ENCODE results near the gene KLHL33. TPM values are rescaled to one million over a fixed set of nuclear protein-coding genes. Genes with fewer than 3 reads are reported as not detected.
"Not testable (repeated sequence)": the region's sequence is repeated elsewhere in the genome, so short reads cannot be mapped to it uniquely, and the experiment has no call there.

The KLHL33 gene
- total RNA-seq, 1 donor from 2014 or later: 0.05 TPM

DNA sequence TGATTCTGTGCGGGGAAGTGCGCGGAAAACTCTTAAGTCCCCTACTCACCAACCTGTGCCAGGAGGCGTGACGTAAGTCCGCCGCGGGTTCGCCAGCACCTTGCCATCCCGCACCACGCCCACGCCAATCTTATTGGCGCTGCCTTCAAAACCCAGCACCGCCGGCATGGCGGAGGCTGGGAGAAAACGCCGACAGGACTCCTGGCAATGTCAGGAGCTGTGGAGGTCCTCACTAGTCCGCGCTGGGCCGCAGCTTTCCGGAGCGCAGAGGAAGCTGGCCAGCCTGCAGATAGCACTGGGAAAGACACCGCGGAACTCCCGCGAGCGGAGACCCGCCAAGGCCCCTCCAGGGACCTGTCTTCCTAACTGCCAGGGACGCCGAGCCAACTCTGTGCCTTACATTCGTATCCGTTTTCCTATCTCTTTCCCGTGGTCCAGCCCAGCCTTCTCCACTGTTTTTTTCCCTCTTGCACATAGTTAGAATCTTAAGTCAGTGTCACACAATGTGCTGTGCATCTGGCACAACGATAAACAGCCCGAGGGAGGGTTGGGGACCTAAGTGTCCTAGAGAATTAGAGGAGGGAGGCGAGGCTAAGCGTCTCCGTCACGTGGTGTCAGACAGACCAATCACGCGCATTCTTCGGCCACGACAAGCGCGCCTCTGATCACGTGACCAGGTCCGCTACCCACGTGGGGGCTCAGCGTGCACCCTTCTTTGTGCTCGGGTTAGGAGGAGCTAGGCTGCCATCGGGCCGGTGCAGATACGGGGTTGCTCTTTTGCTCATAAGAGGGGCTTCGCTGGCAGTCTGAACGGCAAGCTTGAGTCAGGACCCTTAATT, 18.8 kb upstream of the KLHL33 start, which contains the start of the genes APEX1 and OSGEP:
TSS of gene APEX1 (plus strand) at position 711 of the 839 bp plus-strand sequence. CDS start 420 bp downstream, outside the sequence.
TSS of gene OSGEP (minus strand) at position 297 of the 839 bp plus-strand sequence. CDS start at position 168, 129 bp downstream.
- intact Hi-C loops (cut with micrococcal nuclease): loop anchor here (1.0 to 10.0 kb wide), 5 partner anchors 15 to 650 kb away; partner anchors contain the start of genes PARP2, PNP, TEP1 and TMEM253

DNA sequence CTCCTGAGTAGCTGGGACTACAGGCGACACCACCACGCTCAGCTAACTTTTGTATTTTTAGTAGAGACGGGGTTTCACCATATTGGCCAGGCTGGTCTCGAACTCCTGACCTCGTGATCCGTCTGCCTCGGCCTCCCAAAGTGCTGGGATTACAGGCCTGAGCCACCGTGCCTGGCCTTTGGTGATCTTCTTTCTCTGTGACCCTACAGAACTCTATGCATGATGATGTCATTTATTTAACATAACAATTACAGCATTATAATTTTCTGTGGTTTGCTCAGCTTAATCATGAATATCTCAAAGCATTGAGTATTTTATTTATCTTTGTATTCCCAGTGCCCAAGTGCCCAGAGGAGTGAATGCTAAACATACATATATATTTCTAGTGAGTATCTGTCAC, 16.9 kb upstream of the KLHL33 start:
- intact Hi-C loops (cut with micrococcal nuclease): loop anchor here (10.0 kb wide), 1 partner anchor 652 kb away; the partner anchor contains the start of gene TMEM253

DNA sequence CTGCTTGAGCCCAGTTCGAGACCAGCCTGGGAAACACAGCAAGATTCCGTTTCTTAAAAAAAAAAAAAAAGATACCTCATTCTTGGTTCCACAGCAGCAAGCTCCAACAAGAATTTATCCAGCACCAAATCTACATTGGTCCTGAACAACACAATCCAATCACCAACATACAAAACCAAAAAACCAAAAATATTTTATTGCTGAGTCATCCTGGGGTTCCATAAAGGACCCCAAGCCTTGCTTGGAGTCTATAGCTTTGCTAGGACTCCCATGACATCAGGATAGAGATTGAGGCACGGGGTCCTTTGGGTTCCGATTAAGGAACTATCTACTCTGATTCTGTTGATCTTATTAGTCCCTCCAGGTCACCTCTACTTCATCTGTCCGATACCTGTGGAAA, 10.9 kb upstream of the KLHL33 start:
- intact Hi-C loops (cut with micrococcal nuclease): no loop called here

DNA sequence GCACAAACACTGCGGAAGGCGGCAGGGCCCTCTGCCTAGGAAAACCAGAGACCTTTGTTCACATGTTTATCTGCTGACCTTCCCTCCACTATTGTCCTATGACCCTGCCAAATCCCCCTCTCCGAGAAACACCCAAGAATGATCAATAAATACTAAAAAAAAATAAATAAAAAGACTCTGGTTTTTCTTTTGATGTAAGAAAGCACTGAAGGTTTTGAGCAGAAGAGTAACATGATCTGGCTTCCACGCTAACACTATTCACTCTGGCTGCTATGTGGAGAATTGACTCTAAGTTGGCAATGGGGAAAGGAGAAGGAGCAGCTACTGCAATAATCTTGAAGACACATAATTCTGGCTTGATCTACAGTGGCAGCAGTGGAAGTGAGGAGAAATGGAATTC, 7.7 kb upstream of the KLHL33 start:
- intact Hi-C loops (cut with micrococcal nuclease): not testable (repeated sequence)

DNA sequence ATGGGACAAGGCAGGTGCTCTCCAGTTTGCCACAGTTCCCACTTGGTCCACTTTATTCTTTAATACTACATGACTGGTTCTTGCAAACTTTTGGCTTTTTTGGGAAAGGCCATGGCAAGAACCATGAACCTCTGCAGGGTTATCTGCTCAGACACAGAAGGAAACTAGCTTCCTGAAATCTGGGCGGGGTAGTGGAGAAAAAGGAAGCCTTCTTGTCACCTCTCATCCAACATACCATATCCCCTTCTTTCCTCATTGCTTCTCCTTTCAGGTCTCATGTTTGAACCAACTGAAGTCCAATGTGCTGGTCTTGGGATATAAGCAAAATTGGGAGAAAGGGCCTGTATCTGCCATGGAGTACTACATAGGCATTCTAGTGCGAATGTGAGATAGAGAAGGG, 5.5 kb upstream of the KLHL33 start:
- intact Hi-C loops (cut with micrococcal nuclease): no loop called here

DNA sequence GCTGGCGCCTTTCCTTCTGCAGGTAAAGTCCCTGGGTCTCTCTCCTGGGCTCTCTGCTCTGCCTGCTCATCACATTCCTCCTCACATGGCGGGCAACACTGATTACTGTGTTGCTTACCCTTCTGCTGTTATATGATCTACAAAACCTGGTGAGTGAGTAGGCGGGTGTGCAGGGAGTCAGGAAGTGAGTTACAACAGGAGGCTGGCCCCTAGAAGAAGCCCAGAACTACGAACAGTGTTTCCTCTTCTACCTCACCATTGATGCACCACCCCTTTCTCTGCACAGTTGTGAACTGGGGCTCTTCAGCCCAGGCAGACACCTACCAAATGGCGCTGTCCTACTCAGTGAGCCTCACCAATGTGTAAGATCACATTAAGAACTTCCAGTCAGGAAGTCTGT, 4.9 kb upstream of the KLHL33 start:
- intact Hi-C loops (cut with micrococcal nuclease): no loop called here

DNA sequence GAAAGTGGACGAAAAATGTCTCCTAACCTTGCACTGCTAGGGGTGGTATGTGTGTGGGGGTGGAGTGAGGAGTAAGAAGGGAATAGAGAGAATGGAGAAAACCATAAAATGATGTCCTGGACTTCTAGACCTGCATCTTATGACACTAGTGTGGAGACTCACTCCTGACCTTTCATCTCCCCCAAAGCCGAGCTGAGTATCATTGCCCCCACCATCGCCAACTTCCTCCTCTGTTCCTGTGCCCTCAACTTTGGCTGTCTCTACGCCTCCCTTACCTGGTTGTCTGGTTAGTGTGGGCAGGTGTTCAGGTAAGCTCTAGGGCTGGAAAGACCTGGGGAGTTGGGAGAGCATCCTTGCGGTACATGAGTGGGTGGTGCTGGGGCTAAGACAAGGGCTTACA, 4.5 kb upstream of the KLHL33 start:
- intact Hi-C loops (cut with micrococcal nuclease): no loop called here

DNA sequence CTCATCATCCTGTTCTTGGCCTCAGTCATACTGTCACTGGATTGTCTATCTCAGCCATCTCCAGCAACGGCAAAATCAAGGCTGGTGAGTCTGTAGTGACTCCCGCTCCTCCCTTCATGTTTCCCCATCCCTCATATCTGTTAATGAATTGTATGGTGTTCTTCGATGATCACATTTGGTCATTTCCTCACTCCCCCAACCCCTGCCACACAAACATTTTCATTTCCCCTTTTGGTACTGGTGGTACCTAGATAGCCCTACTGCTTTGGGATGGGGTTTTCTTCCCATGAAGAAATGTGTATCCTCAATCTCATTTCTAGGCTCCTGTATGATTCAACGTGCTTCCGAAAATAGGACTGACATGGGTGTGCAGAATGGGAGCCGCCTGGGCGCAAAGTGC, 2.7 kb upstream of the KLHL33 start:
- intact Hi-C loops (cut with micrococcal nuclease): no loop called here

DNA sequence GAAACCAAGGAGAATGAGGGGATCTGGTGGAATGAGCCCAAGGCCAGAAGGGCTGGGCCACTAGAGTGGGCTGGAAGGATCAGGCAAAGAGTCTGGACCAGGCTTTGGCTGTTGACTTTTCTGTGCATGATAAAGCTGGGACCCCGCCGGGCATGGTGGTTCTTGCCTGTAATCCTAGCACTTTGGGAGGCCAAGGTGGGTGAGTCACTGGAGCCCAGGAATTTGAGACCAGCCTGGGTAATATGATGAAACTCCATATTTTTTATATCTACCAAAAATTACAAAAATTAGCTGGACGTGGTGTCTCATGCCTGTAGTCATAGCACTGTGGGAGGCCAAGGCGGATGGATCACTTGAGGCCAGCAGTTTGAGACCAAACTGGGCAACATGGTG, 393 bp upstream of the KLHL33 start:
- intact Hi-C loops (cut with micrococcal nuclease): no loop called here

DNA sequence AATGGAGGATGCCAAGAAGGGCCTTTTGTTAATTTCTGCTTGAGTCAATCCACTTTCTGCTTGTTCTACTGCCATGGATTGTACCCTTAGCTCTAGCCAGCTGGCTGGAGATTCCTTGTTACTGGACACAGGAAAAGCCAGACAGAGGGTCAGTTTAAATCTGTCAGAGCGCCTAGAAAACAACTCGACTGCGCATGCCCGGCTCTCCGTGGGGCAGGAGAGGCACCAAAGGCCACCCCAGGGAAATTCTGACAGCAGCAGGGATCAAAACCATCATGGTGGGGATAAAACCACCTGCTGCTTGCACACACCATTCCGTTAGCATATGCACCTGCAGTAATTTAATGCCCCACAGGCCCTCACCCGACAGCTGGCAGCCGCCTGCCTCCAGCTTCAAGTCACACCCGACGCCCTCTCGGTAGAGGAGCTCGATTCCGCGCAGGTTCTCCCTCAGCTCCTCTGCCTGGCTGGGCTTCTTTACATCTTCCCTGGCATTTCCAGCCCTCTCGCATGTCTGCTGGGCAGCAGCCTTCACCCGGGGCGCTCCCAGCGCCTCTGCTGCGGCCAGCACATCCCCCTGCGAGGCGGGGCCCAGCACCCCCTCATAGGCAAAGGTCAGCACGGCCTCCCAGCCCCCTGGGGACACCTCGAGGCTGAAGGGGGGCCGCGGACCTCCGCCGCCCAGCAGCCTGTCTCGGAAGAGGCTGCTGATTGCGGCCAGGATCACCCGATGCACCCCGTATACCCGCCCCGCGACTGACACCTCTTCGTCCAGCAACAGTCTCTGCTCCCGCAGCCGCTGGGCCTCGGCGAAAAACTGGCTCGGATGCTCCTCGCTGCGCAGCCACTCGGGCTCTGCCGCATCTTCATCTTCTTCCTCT, 1.0 kb downstream of the KLHL33 start:
- intact Hi-C loops (cut with micrococcal nuclease): no loop called here

DNA sequence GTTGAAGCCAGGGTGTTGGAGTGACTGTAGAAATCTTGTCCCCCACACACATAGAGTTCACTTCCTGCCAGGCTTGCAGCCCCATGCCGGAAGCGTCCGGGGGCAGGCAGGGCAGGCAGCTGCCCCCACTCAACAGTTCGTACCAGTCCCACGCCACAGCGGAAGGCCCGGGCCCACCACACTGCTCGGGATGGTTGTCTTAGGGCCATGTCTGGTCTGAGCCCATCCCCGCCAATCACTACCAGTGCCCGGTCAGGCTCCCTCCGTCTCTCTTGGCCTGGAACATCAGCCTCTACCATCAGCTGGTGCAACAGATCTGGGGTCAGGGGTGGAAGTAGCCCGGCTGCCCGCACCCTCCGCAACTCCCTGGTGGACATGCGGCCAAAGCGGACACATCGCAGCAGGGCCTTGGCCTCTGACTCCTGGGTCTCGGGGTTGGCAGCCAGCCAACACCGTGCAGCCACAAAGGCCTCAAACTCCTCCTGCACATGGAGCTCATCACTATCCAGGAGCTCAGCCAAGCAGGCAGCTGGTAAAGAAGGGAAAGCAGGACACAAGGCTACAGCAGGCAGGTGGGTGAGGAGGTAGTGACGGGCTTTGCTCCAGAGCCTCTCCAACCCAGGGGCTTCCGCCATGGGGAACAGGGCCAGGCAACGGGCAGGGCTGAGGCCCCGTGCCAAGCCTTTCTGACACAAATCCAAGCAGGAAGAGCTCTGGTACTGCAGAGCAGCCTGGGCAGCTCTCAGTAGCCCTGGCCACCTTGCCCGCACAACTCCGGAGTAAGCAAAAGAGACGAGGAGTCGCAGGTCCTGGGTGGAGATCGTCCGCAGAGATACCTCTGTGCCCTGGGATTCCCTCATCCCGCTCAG, 5.9 kb downstream of the KLHL33 start:
- intact Hi-C loops (cut with micrococcal nuclease): no loop called here

DNA sequence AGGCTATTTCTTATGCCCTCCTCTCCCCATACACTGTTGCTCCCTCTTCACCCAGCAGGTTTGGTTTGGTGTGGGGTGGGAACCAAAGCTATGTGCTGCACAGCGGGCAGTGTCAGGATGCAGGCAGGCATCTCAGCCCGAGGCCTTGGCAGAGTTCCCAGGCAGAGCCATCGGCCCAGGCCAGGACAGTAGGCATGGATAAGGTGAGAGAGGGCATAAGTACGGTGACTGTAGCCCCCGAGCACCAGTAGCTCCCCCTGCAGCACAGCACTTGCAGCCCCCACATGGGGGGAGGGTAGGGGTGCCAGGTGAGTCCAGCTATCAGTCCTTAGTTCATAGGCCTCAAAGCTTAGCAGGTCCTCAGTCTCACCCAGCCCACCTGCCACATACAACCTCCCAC, 7.2 kb downstream of the KLHL33 start:
- intact Hi-C loops (cut with micrococcal nuclease): no loop called here

DNA sequence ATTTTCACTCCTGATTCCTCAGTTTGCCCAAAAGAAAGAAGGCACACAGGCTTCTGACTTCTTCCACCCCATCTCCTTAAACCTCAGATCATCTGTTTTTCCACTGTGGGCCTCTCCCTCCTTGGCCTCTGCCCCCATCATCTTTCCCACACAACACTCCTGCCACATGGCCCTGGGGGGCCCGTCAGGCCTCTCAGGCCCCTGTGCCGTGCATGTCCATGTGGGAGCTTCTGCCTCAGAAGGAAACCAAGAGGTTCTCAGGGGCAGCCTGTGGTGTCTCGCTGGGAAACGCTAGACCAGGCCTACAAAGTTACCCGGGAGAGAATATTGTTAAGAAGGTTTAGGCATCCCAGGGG, 8.0 kb downstream of the KLHL33 start:
- intact Hi-C loops (cut with micrococcal nuclease): no loop called here

DNA sequence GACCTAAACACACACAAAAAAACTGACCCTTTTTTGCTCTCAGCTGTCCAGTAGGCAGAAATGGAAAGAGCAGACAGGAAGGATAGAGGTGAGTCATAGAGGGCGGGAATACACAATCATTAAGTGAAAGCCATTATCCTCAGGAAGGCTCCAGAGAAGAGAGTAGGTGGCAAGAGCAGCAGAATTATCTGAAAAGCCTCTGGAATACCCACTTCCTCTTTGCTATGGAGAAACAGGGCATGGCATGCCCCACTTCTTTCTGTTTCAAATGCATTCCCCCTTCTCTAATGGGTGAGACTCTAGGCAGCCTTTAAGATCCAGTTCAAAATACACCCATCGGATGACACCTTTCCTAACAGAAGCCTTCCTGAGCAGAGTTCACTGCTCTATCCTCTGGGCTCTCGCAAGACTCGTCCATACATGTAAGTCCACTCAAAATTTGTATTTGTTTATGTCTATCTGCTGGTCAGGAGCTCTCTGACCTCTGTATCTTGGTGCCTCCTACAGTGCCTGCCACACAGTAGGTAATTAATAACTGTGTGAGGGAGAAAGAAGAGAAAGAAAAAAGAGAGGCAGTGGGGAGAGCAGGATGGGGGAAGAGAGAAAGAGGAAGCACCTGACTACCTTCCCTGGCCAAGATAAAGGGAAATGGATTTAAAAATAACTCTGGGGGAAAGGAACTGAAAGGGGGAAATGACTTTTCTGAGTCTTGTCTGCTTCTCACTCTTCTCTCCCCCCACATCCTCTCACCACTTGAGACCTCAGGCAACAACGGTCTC, 8.5 kb downstream of the KLHL33 start:
- intact Hi-C loops (cut with micrococcal nuclease): no loop called here

DNA sequence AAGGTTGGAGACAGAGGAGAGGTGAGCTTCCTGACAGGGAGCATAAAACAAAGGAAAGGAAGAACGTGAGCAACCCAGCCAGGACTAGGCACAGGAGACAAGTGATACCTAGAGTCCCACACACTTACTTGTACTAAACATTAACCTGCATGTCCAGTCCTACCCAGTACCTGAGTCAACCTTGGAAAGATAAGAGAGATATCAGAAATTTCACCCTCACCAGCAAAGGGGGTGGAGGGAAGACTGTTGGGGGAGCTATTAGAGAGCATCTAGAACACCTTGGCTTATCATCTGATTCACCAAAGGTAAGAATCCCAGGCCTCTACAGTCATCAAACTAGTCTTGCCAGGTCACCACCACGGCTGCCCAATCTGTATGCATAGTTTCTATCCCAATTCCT, 11.1 kb downstream of the KLHL33 start:
- intact Hi-C loops (cut with micrococcal nuclease): no loop called here

DNA sequence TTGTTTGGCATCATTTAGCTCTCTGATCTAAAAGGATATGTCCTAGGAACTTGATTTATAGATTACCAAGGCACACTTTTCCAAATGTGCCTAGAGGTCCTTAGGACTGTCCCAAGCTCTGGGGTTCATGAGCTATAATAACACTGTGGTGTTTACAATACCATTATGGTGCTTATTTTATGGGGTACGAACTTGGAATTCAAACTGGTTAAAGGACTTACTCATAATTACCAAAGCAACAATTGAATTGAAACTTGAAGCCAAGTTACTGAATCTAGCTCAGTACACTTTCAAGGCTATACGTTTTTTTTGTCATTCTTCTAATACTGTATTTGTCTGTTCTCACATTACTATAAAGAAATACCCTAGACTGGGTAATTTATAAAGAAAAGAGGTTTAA, 13.1 kb downstream of the KLHL33 start:
- intact Hi-C loops (cut with micrococcal nuclease): no loop called here

DNA sequence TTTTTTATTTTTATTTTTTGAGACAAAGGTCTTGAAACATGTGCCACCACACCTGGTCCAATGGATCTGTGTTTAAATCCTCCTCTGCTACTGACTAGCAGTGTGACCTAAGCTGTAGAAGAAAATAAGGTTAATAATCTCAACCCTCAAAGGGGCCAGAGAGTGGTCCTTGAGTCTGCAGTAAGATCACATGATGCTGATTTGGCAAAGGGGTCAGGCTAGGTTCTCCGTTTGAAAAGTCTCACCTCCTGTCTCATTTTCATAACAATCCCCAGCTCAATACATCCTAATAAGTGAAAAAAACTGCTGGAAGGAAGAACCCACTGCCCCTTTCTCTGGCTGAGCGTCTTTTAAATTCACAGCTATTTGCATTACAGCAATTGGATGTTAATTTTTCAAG, 14.7 kb downstream of the KLHL33 start:
- intact Hi-C loops (cut with micrococcal nuclease): no loop called here

DNA sequence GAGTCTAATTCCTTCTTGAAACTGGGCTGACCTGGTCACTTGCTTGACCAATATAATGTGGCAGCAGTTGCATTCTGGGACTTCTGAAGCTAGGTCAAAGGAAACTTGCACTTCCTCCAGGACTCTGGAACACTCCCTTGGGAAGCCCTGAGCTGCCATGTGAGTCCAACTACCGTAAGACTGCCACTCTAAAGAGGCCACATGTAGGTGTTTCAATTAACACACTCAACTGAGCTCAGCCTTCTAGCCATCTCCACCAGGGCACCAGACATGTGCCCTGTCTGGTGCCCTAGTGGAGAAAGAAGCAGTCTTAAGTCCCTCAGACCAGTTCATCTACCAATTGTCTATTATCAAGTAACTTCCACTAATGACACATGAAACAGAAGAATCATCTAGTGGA, 16.5 kb downstream of the KLHL33 start:
- intact Hi-C loops (cut with micrococcal nuclease): no loop called here

DNA sequence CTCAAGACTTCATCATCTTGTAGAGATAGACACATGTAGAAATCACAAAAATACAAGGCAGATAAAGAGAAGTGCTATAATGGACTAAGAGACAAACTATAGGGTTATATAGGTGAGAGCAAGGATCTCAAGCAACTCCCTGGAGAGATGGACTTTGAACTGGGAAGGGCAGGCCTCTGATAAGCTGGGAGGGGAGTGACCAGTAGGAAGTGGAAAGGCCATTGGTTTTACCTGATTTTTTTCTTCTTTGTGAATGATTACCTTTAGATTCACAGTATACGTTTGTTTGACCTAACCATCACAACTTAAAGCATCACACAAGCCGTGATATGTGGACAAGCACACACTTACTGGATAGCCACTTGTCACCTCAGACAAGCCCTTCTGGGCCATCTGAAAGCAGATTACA, 17.5 kb downstream of the KLHL33 start:
- intact Hi-C loops (cut with micrococcal nuclease): no loop called here

Data from T-helper 2 cell treated with Interferon-gamma antibody and Interleukin-4, amounts not matched to agents 100 ng/mL and 5 ng/mL, for 36 hours (primary cell).